Ascending aorta (tissue), 2 donors: Measurements from ENCODE around the gene ACOXL. TPM values are rescaled to one million over a fixed set of nuclear protein-coding genes. Genes with fewer than 3 reads are reported as not detected.
"Not testable (repeated sequence)": the region's sequence is repeated elsewhere in the genome, so short reads cannot be mapped to it uniquely, and the experiment has no call there.

Experiments
- DNase-seq, 2 donors: peaks; one replicate each; pipeline ENCODE4 v3.0.0-alpha.2; 2019; ENCODE audit warnings: low spot score in 2 of 2
- H3K27ac ChIP-seq, 2 donors: fragments of 200-600 bp; sonication (generic); one replicate each; pipeline ENCODE4 v1.5.1; 2016 to 2017; ENCODE audit warnings: mild to moderate bottlenecking in 1 of 2
- H3K27me3 ChIP-seq: fragments of 200-600 bp; sonication (generic); one replicate; pipeline ENCODE4 v1.5.1; 2017
- H3K36me3 ChIP-seq, 2 donors: fragments of 200-600 bp; sonication (generic); one replicate each; pipeline ENCODE4 v1.5.1; 2016
- H3K4me1 ChIP-seq, 2 donors: fragments of 200-600 bp; sonication (generic); one replicate each; pipeline ENCODE4 v1.5.1; 2016 to 2017; ENCODE audit warnings: mild to moderate bottlenecking in 1 of 2
- H3K4me3 ChIP-seq, 2 donors: fragments of 200-600 bp; sonication (generic); one replicate each; pipeline ENCODE4 v1.5.1; 2016 to 2017; ENCODE audit warnings: mild to moderate bottlenecking in 1 of 2
- H3K9me3 ChIP-seq, 2 donors: fragments of 200-600 bp; sonication (generic); one replicate each; pipeline ENCODE4 v1.5.1; 2016
- CTCF ChIP-seq, 3 experiments: fragments of 200-600 bp in 2 of 3; fragments of 450-650 bp in 1 of 3; sonication (generic) in 2 of 3; IDR thresholded peaks; one replicate each; pipeline ENCODE4 v1.5.1; 2016 to 2019; ENCODE audit warnings: antibody characterized with exemption in 3 of 3, mild to moderate bottlenecking in 1 of 3, moderate library complexity in 1 of 3
- intact Hi-C: fragments of 100-400 bp; cut with DNase I; formaldehyde crosslinking; loops from one replicate; pipeline ENCODE4 v1.15.1; 2023
- total RNA-seq: library from RNA; depleted of rRNA; stranded (reverse); fragments of >200 nt; gene quantifications from one replicate; pipeline ENCODE4 v1.1.0, GENCODE V29; 2016

Gene ACOXL
- not detected for total RNA-seq

DNA sequence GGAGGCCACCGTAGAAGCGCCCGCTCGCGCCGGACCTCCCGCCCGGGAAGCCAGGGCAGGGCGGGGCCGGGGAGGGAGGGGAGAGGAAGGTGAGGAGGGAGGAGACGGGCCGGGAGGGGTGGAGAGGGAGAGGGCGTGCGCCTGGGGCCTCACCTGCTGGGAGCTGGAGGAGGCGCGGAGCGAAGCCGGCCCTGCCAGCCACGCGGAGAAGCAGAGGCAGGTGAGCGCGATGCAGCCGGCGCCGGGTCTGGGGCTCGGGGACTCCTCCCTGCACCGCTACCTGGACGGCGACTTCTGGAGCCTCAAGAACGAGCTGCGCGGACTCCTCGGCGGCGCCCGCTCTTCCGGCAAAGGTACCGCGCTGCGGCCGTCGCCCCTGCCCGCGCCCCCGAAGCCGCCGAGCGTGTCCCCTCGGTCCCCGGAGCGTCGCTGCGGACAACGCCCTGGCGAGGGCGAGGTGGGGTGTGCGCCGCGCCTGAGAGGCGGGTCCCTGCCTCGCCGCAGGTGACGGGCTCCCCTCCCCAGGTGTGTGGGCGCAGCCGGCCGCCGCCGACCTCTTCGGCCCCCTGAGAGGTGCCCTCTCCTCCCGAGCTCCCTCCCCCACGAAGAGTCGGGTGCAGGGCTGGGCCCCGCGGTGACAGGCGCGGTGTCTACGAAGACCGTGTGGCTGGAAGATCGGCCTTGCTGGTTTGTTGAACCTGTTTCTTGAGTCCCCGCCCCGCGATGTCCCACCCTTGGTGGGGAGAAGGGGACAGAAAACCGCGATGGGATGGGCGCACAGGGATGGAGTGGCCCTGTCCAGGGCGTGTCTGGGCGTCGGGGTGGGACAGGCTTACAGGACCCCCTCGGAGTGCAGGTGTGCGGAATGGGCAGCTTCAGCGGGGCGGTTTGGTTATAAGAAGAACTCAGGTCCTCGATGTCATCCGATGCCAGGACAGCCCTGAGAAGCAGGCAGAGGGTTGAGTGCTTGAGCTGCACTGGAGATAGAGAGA is at the start of gene ACOXL:
TSS of gene ACOXL (plus strand) at position 152 of the 992 bp plus-strand sequence. CDS start 35,817 bp downstream, outside the sequence.
- DNase-seq, result no peak
- Histone ChIP-seq H3K9me3 (no peaks in the 10 kb centered on the region), H3K36me3 (no peaks in the 10 kb centered on the region), H3K27ac (no peak within 1 kb of the TSS), H3K27me3 (peaks cover 8% of the 10 kb centered on the region), H3K4me3 (peak within 1 kb of the TSS; percentile 41 to 51), H3K4me1 (peaks cover 0 to 7% of the 10 kb centered on the region in 2 donors)
- intact Hi-C loops, result no loop called here
- TF ChIP-seq CTCF (IDR thresholded peaks at IDR 0.05), result no peak

GRCh38 chr2:110682872-110683271 is 49.5 kb upstream of the ACOXL start:
- no peak for DNase-seq
- no peaks in the 10 kb centered on the region for H3K9me3 ChIP-seq
- no peaks in the 10 kb centered on the region for H3K27me3 ChIP-seq
- H3K27ac ChIP-seq, result no peak overlapping the region
- H3K4me3 ChIP-seq, result no peak overlapping the region
- no peaks in the 10 kb centered on the region for H3K36me3 ChIP-seq
- H3K4me1 ChIP-seq, result peaks cover 0 to 3% of the 10 kb centered on the region in 2 donors
- intact Hi-C loops, result no loop called here
- TF ChIP-seq CTCF (IDR thresholded peaks at IDR 0.05), result no peak

GRCh38 chr2:110687775-110688484 is 44.4 kb upstream of the ACOXL start:
- H3K27me3 ChIP-seq, H3K9me3 ChIP-seq, H3K4me1 ChIP-seq, DNase-seq, H3K36me3 ChIP-seq, intact Hi-C loops, H3K27ac ChIP-seq, H3K4me3 ChIP-seq: not testable (repeated sequence)

DNA sequence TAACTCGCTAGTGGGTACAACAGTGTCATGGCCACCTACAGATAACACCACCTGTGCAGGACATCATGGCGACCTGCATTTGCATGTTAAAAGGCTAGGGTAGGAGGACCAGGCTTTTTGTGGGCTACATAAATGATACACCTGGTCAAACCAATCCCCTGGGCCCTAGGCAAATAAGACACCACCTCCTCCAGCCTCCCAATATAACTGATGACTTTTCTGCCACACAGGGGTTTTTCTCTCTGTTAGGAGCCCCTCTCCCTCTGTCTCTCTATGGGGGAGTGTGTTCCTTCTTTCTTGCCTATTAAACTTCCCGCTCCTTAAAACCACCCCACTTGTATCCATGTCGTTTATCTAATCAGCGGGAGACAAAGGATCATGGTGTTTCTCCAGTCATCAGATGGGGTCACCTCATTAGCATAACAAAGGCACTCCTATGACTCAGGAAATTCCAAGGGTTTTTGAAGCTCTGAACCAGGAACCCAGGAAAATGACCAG is 43.7 kb upstream of the ACOXL start:
- H3K4me3 ChIP-seq, result no peak overlapping the region
- H3K27me3 ChIP-seq, result no peaks in the 10 kb centered on the region
- H3K27ac ChIP-seq, result no peak overlapping the region
- no peak for TF ChIP-seq CTCF (IDR thresholded peaks at IDR 0.05)
- no peaks in the 10 kb centered on the region for H3K9me3 ChIP-seq
- no peaks in the 10 kb centered on the region for H3K36me3 ChIP-seq
- no peak for DNase-seq
- intact Hi-C loops, result no loop called here
- H3K4me1 ChIP-seq, result no peaks in the 10 kb centered on the region

DNA sequence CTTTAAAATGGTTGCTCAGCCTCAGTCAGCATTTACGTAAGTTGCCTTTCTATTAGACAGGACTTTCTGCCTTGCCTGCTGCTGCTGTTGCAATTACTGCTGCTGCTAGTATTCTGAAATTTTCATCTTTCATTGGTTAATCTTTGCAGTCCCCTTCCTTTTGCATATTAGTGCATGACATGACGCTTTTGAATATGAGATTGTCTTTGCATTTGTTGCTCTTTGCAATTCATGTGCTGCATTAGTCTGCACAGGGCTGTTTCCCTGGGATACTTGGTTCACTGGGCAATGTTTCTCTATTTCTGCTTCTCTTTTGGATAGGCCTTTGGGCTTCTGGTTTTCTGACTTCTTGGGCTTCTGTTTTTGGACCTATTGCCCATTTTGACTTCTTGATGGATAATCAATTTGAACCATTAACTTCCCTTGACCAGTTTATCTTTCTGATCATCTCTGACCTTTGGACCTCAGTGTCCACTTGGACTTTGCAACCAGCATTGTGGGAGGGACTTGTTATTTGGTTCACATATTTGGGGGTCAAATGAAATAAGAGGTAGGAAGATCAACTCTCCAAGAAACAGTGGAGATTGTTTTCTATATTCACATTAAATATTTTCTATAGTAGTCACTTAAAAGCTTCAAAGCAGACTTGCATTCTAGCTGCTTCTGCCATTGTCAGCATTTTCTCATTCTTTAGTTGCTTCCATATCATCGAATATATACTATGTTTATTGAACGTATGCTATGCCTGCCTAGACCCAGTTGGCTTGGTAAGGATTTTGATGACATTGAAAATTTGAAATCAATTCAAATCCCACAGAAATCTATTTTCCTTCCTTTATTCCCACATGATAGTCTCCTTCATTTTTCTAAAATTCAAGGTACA is 42.0 kb upstream of the ACOXL start:
- no peaks in the 10 kb centered on the region for H3K36me3 ChIP-seq
- intact Hi-C loops, result no loop called here
- no peaks in the 10 kb centered on the region for H3K9me3 ChIP-seq
- no peak overlapping the region for H3K4me3 ChIP-seq
- H3K4me1 ChIP-seq, result no peaks in the 10 kb centered on the region
- no peak for DNase-seq
- no peak for TF ChIP-seq CTCF (IDR thresholded peaks at IDR 0.05)
- H3K27me3 ChIP-seq, result no peaks in the 10 kb centered on the region
- no peak overlapping the region for H3K27ac ChIP-seq
